ENCODE results near the gene TEX12. TPM values are rescaled to one million over a fixed set of nuclear protein-coding genes. Genes with fewer than 3 reads are reported as not detected.

The TEX12 gene
- total and polyA plus RNA-seq, 2 of the 8 experiments (the other 6 are each of a cell fraction or from before 2014, with no cell fraction given): not detected

DNA sequence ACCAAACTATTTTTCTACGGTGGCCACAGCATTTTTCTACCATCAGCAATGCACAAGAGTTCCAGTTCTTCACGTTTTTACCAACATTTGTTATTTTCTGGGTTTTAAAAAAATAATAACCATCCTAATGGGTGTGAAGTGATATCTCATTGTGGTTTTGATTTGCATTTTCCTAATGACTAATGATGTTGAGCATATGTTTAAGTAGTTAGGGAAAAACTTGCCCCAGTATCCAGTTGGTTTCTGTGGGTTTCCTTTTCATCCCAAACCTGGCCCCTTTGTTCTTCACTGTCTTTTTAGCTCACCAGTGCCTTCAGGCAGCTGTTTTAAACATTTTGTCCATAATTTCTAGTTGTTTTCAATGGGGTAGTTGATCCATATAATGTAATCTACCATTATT, 44.4 kb downstream of the TEX12 start:
- no peaks in the 10 kb centered on the region for H3K27me3 ChIP-seq (replicated peaks in 1 of 4; ENCODE audit: control insufficient read depth in 3 of 4, extremely low read depth in 1 of 4, insufficient read depth in 3 of 4, low read length in 3 of 4)
- DNase-seq (ENCODE audit: low read depth in 1 of 2, low spot score in 2 of 2): no peak
- no peaks in the 10 kb centered on the region for H4K20me1 ChIP-seq (replicated peaks in 1 of 2; ENCODE audit: control insufficient read depth in 1 of 2, insufficient read depth in 2 of 2, low read length in 2 of 2)
- no peak overlapping the region for H3K4me3 ChIP-seq (ENCODE audit: extremely low read depth in 1 of 4, insufficient read depth in 2 of 4, low read depth in 3 of 4, low read length in 4 of 4)
- H3K4me2 ChIP-seq (ENCODE audit: insufficient read depth in 1 of 2, low read depth in 2 of 2, low read length in 2 of 2): no peak overlapping the region
- H3K56ac ChIP-seq (replicated peaks; ENCODE audit: insufficient read length, low read depth, low read length): no peak overlapping the region
- H2BK15ac ChIP-seq (ENCODE audit: low read length): no peak overlapping the region
- no peaks in the 10 kb centered on the region; the same call in 1 of the 2 replicates for H3K23me2 ChIP-seq (ENCODE audit: low read depth, low read length)
- no peak overlapping the region for H4K8ac ChIP-seq (ENCODE audit: extremely low read depth, insufficient read depth, low read length)
- H3K36me3 ChIP-seq (ENCODE audit: control insufficient read depth in 2 of 4, insufficient read depth in 4 of 4, low read length in 3 of 4): no peaks in the 10 kb centered on the region
- FAIRE-seq: no peak
- H4K5ac ChIP-seq (ENCODE audit: insufficient read length, low read depth, low read length): no peak overlapping the region
- no peaks in the 10 kb centered on the region for H3K9me3 ChIP-seq (ENCODE audit: insufficient read depth in 2 of 2, low read depth in 1 of 2, low read length in 1 of 2)
- no peak overlapping the region for H3K23ac ChIP-seq (ENCODE audit: insufficient read length)
- H4K91ac ChIP-seq (replicated peaks; ENCODE audit: insufficient read length, low read length): no peak overlapping the region
- no peak overlapping the region for H2BK12ac ChIP-seq (ENCODE audit: low read depth, low read length)
- no peak overlapping the region for H3K4ac ChIP-seq (replicated peaks; ENCODE audit: insufficient read length, low read depth, low read length)
- H2BK20ac ChIP-seq (ENCODE audit: low read length): no peak overlapping the region
- H2AFZ ChIP-seq (ENCODE audit: low read length): no peak overlapping the region
- H3K9ac ChIP-seq (replicated peaks in 1 of 4; ENCODE audit: extremely low read depth in 1 of 4, low read depth in 3 of 4, low read length in 3 of 4): no peak overlapping the region
- no peak overlapping the region for H3K14ac ChIP-seq (ENCODE audit: insufficient read length)
- H2BK120ac ChIP-seq (replicated peaks; ENCODE audit: low read depth, low read length): no peak overlapping the region
- POLR2A ChIA-PET (ENCODE audit: partially characterized antibody): interaction anchor here (1.1 kb wide), 1 partner anchor 15 kb away, joined by 3 read pairs; the partner anchor contains the start of gene PTS
- H3K27ac ChIP-seq (ENCODE audit: low read depth, low read length): no peak overlapping the region
- no peak overlapping the region for H2BK5ac ChIP-seq (ENCODE audit: low read depth, low read length)
- H3K18ac ChIP-seq (ENCODE audit: extremely low read depth, low read length): no peak overlapping the region
- CTCF ChIA-PET (ENCODE audit: partially characterized antibody): interaction anchor here (1.2 to 1.6 kb wide), 2 partner anchors 68 to 243 kb away, joined by 3 to 5 read pairs; no protein-coding TSS in a partner anchor
- 73% methylated on average over 2 of the region's 2 CpGs; no CpG with 5 or more reads in 1 of the 2 experiments for WGBS, 2 experiments (ENCODE audit: extremely low coverage in 1 of 2, insufficient coverage in 1 of 2, insufficient read length in 1 of 2, insufficient replicate concordance in 2 of 2, low coverage in 1 of 2, low lambda C conversion rate in 2 of 2, missing lambda C conversion rate in 1 of 2)
- no peak overlapping the region for H2AK5ac ChIP-seq (ENCODE audit: low read depth, low read length)
- no peaks in the 10 kb centered on the region for H3K79me1 ChIP-seq (ENCODE audit: low read depth, low read length)
- H3K79me2 ChIP-seq (ENCODE audit: control insufficient read depth in 1 of 2, insufficient read depth in 2 of 2, low read length in 2 of 2): no peaks in the 10 kb centered on the region
- no peaks in the 10 kb centered on the region for H3K4me1 ChIP-seq (replicated peaks in 1 of 4; ENCODE audit: control insufficient read depth in 3 of 4, insufficient read depth in 4 of 4, low read length in 3 of 4)
- TF ChIP-seq TBP (IDR thresholded peaks at IDR 0.05; ENCODE audit: low read depth, low read length) (no peak), POLR2A (IDR thresholded peaks at IDR 0.05; ENCODE audit: control extremely low read depth in 1 of 2, low read depth in 2 of 2, low read length in 2 of 2) (no peak), HDAC6 (IDR thresholded peaks at IDR 0.05; ENCODE audit: low read depth, low read length) (no peak), EZH2 (IDR thresholded peaks at IDR 0.05; ENCODE audit: low read depth, low read length, severe bottlenecking) (no peak), NANOG (IDR thresholded peaks at IDR 0.05; ENCODE audit: insufficient read depth, low read depth, low read length, poor library complexity, severe bottlenecking) (no peak), SAP30 (IDR thresholded peaks at IDR 0.05; ENCODE audit: insufficient read depth, insufficient replicate concordance, low read length) (no peak), MAFK (IDR thresholded peaks at IDR 0.05; ENCODE audit: low read depth, low read length) (no peak), TCF12 (IDR thresholded peaks at IDR 0.05; ENCODE audit: low read depth, low read length) (no peak), ZNF274 (IDR thresholded peaks at IDR 0.05; ENCODE audit: borderline replicate concordance, extremely low read depth, low read length) (no peak), RXRA (IDR thresholded peaks at IDR 0.05; ENCODE audit: insufficient read depth, low read depth, low read length) (no peak), CEBPB (IDR thresholded peaks at IDR 0.05; ENCODE audit: low read depth, low read length) (no peak), TAF1 (IDR thresholded peaks at IDR 0.05; ENCODE audit: low read depth, low read length) (no peak)
- TF ChIP-seq, protein P1, sequence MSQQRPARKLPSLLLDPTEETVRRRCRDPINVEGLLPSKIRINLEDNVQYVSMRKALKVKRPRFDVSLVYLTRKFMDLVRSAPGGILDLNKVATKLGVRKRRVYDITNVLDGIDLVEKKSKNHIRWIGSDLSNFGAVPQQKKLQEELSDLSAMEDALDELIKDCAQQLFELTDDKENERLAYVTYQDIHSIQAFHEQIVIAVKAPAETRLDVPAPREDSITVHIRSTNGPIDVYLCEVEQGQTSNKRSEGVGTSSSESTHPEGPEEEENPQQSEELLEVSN (IDR thresholded peaks at IDR 0.05): no peak
